NOMO-1 (cell line): ENCODE measurements around the gene WDR5.

Experiments used
- DNase-seq, 2 experiments: peaks; one replicate each; lab custom pipeline; 2025; ENCODE audit not compliant: unreplicated experiment in 2 of 2; lab: John Stamatoyannopoulos, UW

The WDR5 gene

GRCh38 chr9:134204991-134205578 lies 69.2 kb downstream of the WDR5 start:
- DNase-seq = no peak

- DNase-seq = no peak
These were observed 69.9 kb downstream of the WDR5 start for GRCh38 chr9:134205672-134206310.

GRCh38 chr9:134206311-134207300 lies 70.7 kb downstream of the WDR5 start:
- no peak for DNase-seq

- no peak for DNase-seq
These were observed 72.5 kb downstream of the WDR5 start for GRCh38 chr9:134208310-134208841.

GRCh38 chr9:134208981-134209725 lies 73.3 kb downstream of the WDR5 start:
- no peak for DNase-seq
